IMR-90 (cell line): Measurements from ENCODE around the gene ANKFY1. TPM values are rescaled to one million over a fixed set of nuclear protein-coding genes. Genes with fewer than 3 reads are reported as not detected.

Experiments
- ATAC-seq: fragments of 200-7000 bp; cut with Tn5 transposase; 2 replicates; pipeline ENCODE4 v1.9.1; 2020; ENCODE audit warnings: low read depth, mild to moderate bottlenecking, moderate library complexity
- BruUV-seq: library from RNA; stranded (reverse); fragments of 400-500 nt; replicated peaks from 2 replicates; lab custom pipeline; 2021; lab: Mats Ljungman, UMichigan
- CTCF ChIA-PET: fragments of 300-600 bp; formaldehyde crosslinking; extraction: SDS; loops from one replicate; lab custom pipeline; 2021; ENCODE audit warnings: antibody characterized with exemption; lab: Yijun Ruan, JAX
- POLR2A ChIA-PET: fragments of 300-600 bp; sonication (Branson Sonifier 250); formaldehyde crosslinking; loops from one replicate; lab custom pipeline; 2022; ENCODE audit warnings: antibody characterized with exemption; ENCODE audit not compliant: unreplicated experiment; lab: Charles Lee
- DNase-seq: peaks from one replicate; pipeline ENCODE4 v3.0.0; 2013
- H2AFZ ChIP-seq: replicated peaks from 2 replicates; pipeline ENCODE3; 2013; ENCODE audit warnings: low read length, mild to moderate bottlenecking; ENCODE audit not compliant: poor library complexity
- H2AK5ac ChIP-seq: 2 replicates; pipeline ENCODE4 v1.6.1; 2013; ENCODE audit warnings: low read depth, low read length, inconsistent platforms
- H2AK9ac ChIP-seq: replicated peaks from 2 replicates; pipeline ENCODE3; 2013; ENCODE audit warnings: mild to moderate bottlenecking, low read depth, low read length, moderate library complexity; ENCODE audit not compliant: poor library complexity
- H2BK120ac ChIP-seq: 2 replicates; pipeline ENCODE4 v1.6.1; 2013; ENCODE audit warnings: low read depth, low read length, inconsistent platforms
- H2BK15ac ChIP-seq: 3 replicates; pipeline ENCODE4 v1.6.1; 2013; ENCODE audit warnings: low read depth, low read length, inconsistent platforms
- H2BK20ac ChIP-seq: 2 replicates; pipeline ENCODE4 v1.6.1; 2013; ENCODE audit warnings: low read depth, mild to moderate bottlenecking, inconsistent platforms, low read length, moderate library complexity
- H2BK5ac ChIP-seq: 2 replicates; pipeline ENCODE4 v1.6.1; 2013; ENCODE audit warnings: mild to moderate bottlenecking, low read depth, low read length, inconsistent platforms; ENCODE audit not compliant: poor library complexity, severe bottlenecking
- H3K14ac ChIP-seq: replicated peaks from 2 replicates; pipeline ENCODE4 v1.6.1; 2013; ENCODE audit warnings: low read depth, low read length, inconsistent platforms
- H3K18ac ChIP-seq: 2 replicates; pipeline ENCODE4 v1.6.1; 2013; ENCODE audit warnings: low read depth, low read length, control low read depth
- H3K23ac ChIP-seq: 2 replicates; pipeline ENCODE4 v1.6.1; 2013; ENCODE audit warnings: low read depth, low read length, inconsistent platforms
- H3K27ac ChIP-seq: 2 replicates; pipeline ENCODE4 v1.5.1; 2013; ENCODE audit warnings: mild to moderate bottlenecking, control low read depth, low read length; ENCODE audit not compliant: insufficient read depth
- H3K27me3 ChIP-seq: 2 replicates; pipeline ENCODE4 v1.6.1; 2013; ENCODE audit warnings: low read length; ENCODE audit not compliant: control insufficient read depth, insufficient read depth
- H3K36me3 ChIP-seq: 2 replicates; pipeline ENCODE4 v1.6.1; 2013; ENCODE audit warnings: low read length, mixed read lengths; ENCODE audit not compliant: control insufficient read depth, insufficient read depth
- H3K4ac ChIP-seq: 2 replicates; pipeline ENCODE4 v1.6.1; 2013; ENCODE audit warnings: low read depth, low read length, inconsistent platforms
- H3K4me1 ChIP-seq: 2 replicates; pipeline ENCODE4 v1.6.1; 2013; ENCODE audit warnings: low read length, mixed read lengths; ENCODE audit not compliant: control insufficient read depth, insufficient read depth
- H3K4me2 ChIP-seq: 2 replicates; pipeline ENCODE4 v1.6.1; 2013; ENCODE audit warnings: low read depth, mild to moderate bottlenecking, control low read depth, low read length, moderate library complexity
- H3K4me3 ChIP-seq: 2 replicates; pipeline ENCODE4 v1.5.1; 2013; ENCODE audit warnings: low read depth, mild to moderate bottlenecking, control low read depth, low read length, moderate library complexity; ENCODE audit not compliant: insufficient read depth
- H3K56ac ChIP-seq: 2 replicates; pipeline ENCODE4 v1.6.1; 2013; ENCODE audit warnings: low read length, inconsistent platforms; ENCODE audit not compliant: insufficient read depth; ENCODE audit errors: extremely low read depth
- H3K79me1 ChIP-seq, 2 experiments: 2 replicates each; pipeline ENCODE4 v1.6.1; 2013; ENCODE audit warnings: low read length in 2 of 2, inconsistent platforms in 1 of 2, low read depth in 1 of 2
- H3K9ac ChIP-seq: 2 replicates; pipeline ENCODE4 v1.6.1; 2013; ENCODE audit warnings: low read depth, low read length, control low read depth
- H3K9me1 ChIP-seq: 2 replicates; pipeline ENCODE4 v1.6.1; 2013; ENCODE audit warnings: low read length, inconsistent platforms; ENCODE audit not compliant: insufficient read depth
- H3K9me3 ChIP-seq: 2 replicates; pipeline ENCODE4 v1.6.1; 2013; ENCODE audit warnings: low read length; ENCODE audit not compliant: control insufficient read depth, insufficient read depth
- H4K20me1 ChIP-seq: 2 replicates; pipeline ENCODE4 v1.6.1; 2013; ENCODE audit warnings: low read length, inconsistent platforms; ENCODE audit not compliant: insufficient read depth
- H4K5ac ChIP-seq: 2 replicates; pipeline ENCODE4 v1.6.1; 2013; ENCODE audit warnings: mild to moderate bottlenecking, low read depth, low read length, control low read depth
- H4K8ac ChIP-seq, 2 experiments: 2 replicates each; pipeline ENCODE4 v1.6.1; 2013; ENCODE audit warnings: low read depth in 2 of 2, low read length in 2 of 2, control low read depth in 1 of 2, inconsistent platforms in 1 of 2
- H4K91ac ChIP-seq: 2 replicates; pipeline ENCODE4 v1.6.1; 2013; ENCODE audit warnings: low read depth, low read length, inconsistent platforms; ENCODE audit not compliant: insufficient read depth
- CEBPB ChIP-seq: IDR thresholded peaks from 2 replicates; pipeline ENCODE4 v1.6.1; 2012; ENCODE audit warnings: low read depth, low read length, improper control_type of control experiment
- CTCF ChIP-seq: conservative IDR thresholded peaks from 2 replicates; pipeline ENCODE4 v1.5.1; 2012; ENCODE audit warnings: mild to moderate bottlenecking, low read depth, low read length, improper control_type of control experiment
- POLR2A ChIP-seq: IDR thresholded peaks from 2 replicates; pipeline ENCODE4 v1.6.1; 2012; ENCODE audit warnings: mild to moderate bottlenecking, low read depth, low read length
- WGBS, 2 experiments: methylation state at CpG; one replicate each; pipeline versions ENCODE4 v1.1.5 to v1.1.7; 2013; ENCODE audit warnings: missing lambda C conversion rate in 2 of 2; ENCODE audit not compliant: insufficient read length in 1 of 2; ENCODE audit errors: extremely low coverage in 2 of 2; 5-methylcytosine and 5-hydroxymethylcytosine counted together
- dilution Hi-C: fragments of 300-500 bp; cut with HindIII; formaldehyde crosslinking; loops from one replicate; pipeline ENCODE4 v1.14.3; 2018; ENCODE audit warnings: low sequenced_read_pairs; ENCODE audit not compliant: unreplicated experiment
- in situ Hi-C: fragments of 300-500 bp; cut with MboI; formaldehyde crosslinking; loops from 3 replicates; pipeline ENCODE4 v1.14.3; 2019; ENCODE audit warnings: low sequenced_read_pairs, inconsistent platforms, mixed read lengths
- intact Hi-C: fragments of 100-400 bp; cut with micrococcal nuclease; formaldehyde crosslinking; loops from 2 replicates; pipeline ENCODE4 v1.10.0; 2022
- polyA plus RNA-seq, 3 experiments: library from polyadenylated mRNA; depleted of rRNA; stranded (reverse); fragments of >200 nt; gene quantifications; 2 replicates each; pipeline ENCODE4 v1.2.3, GENCODE V29; 2012; ENCODE audit warnings: low replicate concordance in 1 of 3
- total RNA-seq: library from RNA; depleted of rRNA; stranded (reverse); fragments of >200 nt; gene quantifications from 2 replicates; pipeline ENCODE4 v1.2.3, GENCODE V29; 2012

The ANKFY1 gene
- total and polyA plus RNA-seq, 2 of the 4 experiments (the other 2 are of a cell fraction): 32.3 to 48.9 TPM

GRCh38 chr17:4166419-4166818 lies 97.4 kb downstream of the ANKFY1 start:
- ChIA-PET CTCF (no interaction called here), POLR2A (no interaction called here)
- H3K36me3 ChIP-seq: peaks cover 55% of the 10 kb centered on the region

More at GRCh38 chr17:4166419-4166818, 97.4 kb downstream of the ANKFY1 start:
- H2BK20ac ChIP-seq: no peak overlapping the region
- H3K79me1 ChIP-seq: peaks cover 0 to 13% of the 10 kb centered on the region in 2 experiments; a peak in 1 of 4 replicates
- H3K4me2 ChIP-seq: no peak overlapping the region
- intact Hi-C loops: no loop called here
- H3K9me3 ChIP-seq: no peaks in the 10 kb centered on the region
- no peak overlapping the region for H2BK15ac ChIP-seq
- no peak overlapping the region for H2AK9ac ChIP-seq
- H4K8ac ChIP-seq: no peak overlapping the region
- no peak overlapping the region for H4K91ac ChIP-seq
- H3K4me1 ChIP-seq: peaks cover 13% of the 10 kb centered on the region
- H2AK5ac ChIP-seq: no peak overlapping the region
- no peak overlapping the region for H3K14ac ChIP-seq
- WGBS, 2 experiments: no CpG with 5 or more reads among the region's 8 CpGs
- H3K56ac ChIP-seq: no peak overlapping the region
- no peak overlapping the region for H4K5ac ChIP-seq
- peaks cover 3% of the 10 kb centered on the region for H4K20me1 ChIP-seq
- H2BK120ac ChIP-seq: no peak overlapping the region
- no peak for TF ChIP-seq CEBPB
- TF ChIP-seq POLR2A: no peak
- TF ChIP-seq CTCF: no peak
- H3K18ac ChIP-seq: no peak overlapping the region
- ATAC-seq (no peak), DNase-seq (no peak)
- H2AFZ ChIP-seq: no peak overlapping the region
- no peak overlapping the region for H3K27ac ChIP-seq
- BruUV-seq: no TSS peak
- H3K27me3 ChIP-seq: no peaks in the 10 kb centered on the region
- H3K9ac ChIP-seq: no peak overlapping the region
- no peak overlapping the region for H2BK5ac ChIP-seq
- in situ Hi-C loops: no loop called here
- H3K23ac ChIP-seq: no peak overlapping the region
- H3K4me3 ChIP-seq: no peak overlapping the region
- dilution Hi-C loops: no loop called here
- no peak overlapping the region for H3K4ac ChIP-seq
- H3K9me1 ChIP-seq: peaks cover 25% of the 10 kb centered on the region
